Neural progenitor cell (in vitro differentiated cells): ENCODE data around the gene TAF4. TPM values are rescaled to one million over a fixed set of nuclear protein-coding genes. Genes with fewer than 3 reads are reported as not detected.

ENCODE experiments used
- DNase-seq: peaks from one replicate; pipeline ENCODE4 v3.0.0-alpha.2; 2016; ENCODE audit warnings: low spot score
- H2AFZ ChIP-seq: fragments of 200-600 bp; sonication (generic); replicated peaks from 2 replicates; pipeline ENCODE4 v1.6.1; 2016; ENCODE audit warnings: antibody characterized with exemption
- H3F3A ChIP-seq: fragments of 200-600 bp; sonication (generic); 2 replicates; pipeline ENCODE4 v1.6.1; 2016; ENCODE audit warnings: antibody characterized with exemption, low read depth
- H3K27ac ChIP-seq: fragments of 200-600 bp; sonication (generic); 2 replicates; pipeline ENCODE4 v1.5.1; 2016; ENCODE audit warnings: mild to moderate bottlenecking
- H3K27me3 ChIP-seq: fragments of 200-600 bp; sonication (generic); 2 replicates; pipeline ENCODE4 v1.6.1; 2016; ENCODE audit warnings: mild to moderate bottlenecking, moderate library complexity
- H3K36me3 ChIP-seq: fragments of 200-600 bp; sonication (generic); 2 replicates; pipeline ENCODE4 v1.5.1; 2016
- H3K4me1 ChIP-seq: fragments of 200-600 bp; sonication (generic); 2 replicates; pipeline ENCODE4 v1.6.1; 2016; ENCODE audit warnings: mixed run types
- H3K4me2 ChIP-seq: fragments of 200-600 bp; sonication (generic); 2 replicates; pipeline ENCODE4 v1.6.1; 2016
- H3K4me3 ChIP-seq: fragments of 200-600 bp; sonication (generic); 2 replicates; pipeline ENCODE4 v1.5.1; 2016
- H3K79me2 ChIP-seq: fragments of 200-600 bp; sonication (generic); 2 replicates; pipeline ENCODE4 v1.6.1; 2016; ENCODE audit warnings: low read depth
- H3K9ac ChIP-seq: fragments of 200-600 bp; sonication (generic); 2 replicates; pipeline ENCODE4 v1.6.1; 2016
- H3K9me3 ChIP-seq: fragments of 200-600 bp; sonication (generic); 2 replicates; pipeline ENCODE4 v1.5.1; 2016; ENCODE audit warnings: low read depth
- H4K20me1 ChIP-seq: fragments of 200-600 bp; sonication (generic); 2 replicates; pipeline ENCODE4 v1.6.1; 2016; ENCODE audit warnings: low read depth
- H3K27ac Mint-ChIP-seq: 3 replicates; pipeline ENCODE4 v1.8.0; 2021; ENCODE audit warnings: mixed read lengths
- H3K27me3 Mint-ChIP-seq: 2 replicates; pipeline ENCODE4 v1.8.0; 2022; ENCODE audit warnings: low read depth, mild to moderate bottlenecking, inconsistent platforms, moderate library complexity, mixed read lengths; ENCODE audit not compliant: insufficient read depth
- H3K36me3 Mint-ChIP-seq: 3 replicates; pipeline ENCODE4 v1.8.0; 2021; ENCODE audit warnings: mixed read lengths
- H3K4me1 Mint-ChIP-seq: 3 replicates; pipeline ENCODE4 v1.8.0; 2021; ENCODE audit warnings: mixed read lengths
- H3K4me3 Mint-ChIP-seq: 3 replicates; pipeline ENCODE4 v1.8.0; 2021; ENCODE audit warnings: mild to moderate bottlenecking, moderate library complexity, mixed read lengths
- H3K9me3 Mint-ChIP-seq: 3 replicates; pipeline ENCODE4 v1.8.0; 2020; ENCODE audit warnings: mixed read lengths
- EZH2 ChIP-seq: fragments of 200-600 bp; sonication (generic); IDR thresholded peaks from 2 replicates; pipeline ENCODE4 v1.6.1; 2017; ENCODE audit warnings: antibody characterized with exemption, mild to moderate bottlenecking, moderate library complexity
- EZH2phosphoT487 ChIP-seq: fragments of 200-600 bp; sonication (generic); IDR thresholded peaks from 2 replicates; pipeline ENCODE4 v1.6.1; 2017; ENCODE audit warnings: antibody characterized with exemption
- total RNA-seq: library from RNA; depleted of rRNA; stranded (reverse); fragments of >200 nt; gene quantifications from 2 replicates; pipeline ENCODE4 v1.2.3, GENCODE V29; 2015; ENCODE audit warnings: low replicate concordance
- TF ChIP-seq, protein P1 (sequence below): fragments of 200-600 bp; sonication (generic); IDR thresholded peaks from 2 replicates; pipeline ENCODE4 v1.5.1; 2017; ENCODE audit warnings: antibody characterized with exemption, mild to moderate bottlenecking

The TAF4 gene
- total RNA-seq, 1 donor from 2014 or later, result 9.9 TPM

DNA sequence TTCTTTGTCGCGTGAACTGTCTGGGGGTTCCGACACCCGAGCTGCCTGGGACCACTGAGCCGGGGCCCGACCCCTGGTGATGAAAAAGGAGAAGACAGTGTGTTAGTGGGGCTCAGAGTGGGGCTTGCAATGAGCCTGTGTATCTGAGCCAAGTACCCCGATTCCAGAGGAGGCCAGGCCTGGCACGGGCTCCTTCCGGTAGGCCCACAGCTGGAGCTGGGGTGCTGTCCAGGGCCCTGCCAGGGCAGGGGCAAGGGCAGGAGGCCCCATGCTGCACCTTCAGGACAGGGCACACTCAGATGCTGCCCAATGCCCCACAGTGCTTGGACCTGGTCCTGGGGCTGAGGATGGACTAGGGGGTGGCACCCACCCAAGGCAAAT lies 89.4 kb downstream of the TAF4 start:
- DNase-seq, result no peak
- Mint-ChIP-seq H3K36me3 (peaks cover 34% of the 10 kb centered on the region), H3K9me3 (no peaks in the 10 kb centered on the region), H3K4me3 (no peak overlapping the region), H3K27ac (no peak overlapping the region), H3K27me3 (no peaks in the 10 kb centered on the region), H3K4me1 (peaks cover 18% of the 10 kb centered on the region)
- Histone ChIP-seq H3K4me2 (no peak overlapping the region), H3K79me2 (no peaks in the 10 kb centered on the region), H3K36me3 (peaks cover 3% of the 10 kb centered on the region), H4K20me1 (peaks cover 26% of the 10 kb centered on the region), H3K4me3 (no peak overlapping the region), H3K4me1 (peaks cover 7% of the 10 kb centered on the region), H3K27ac (peak overlapping the region; percentile 46), H3K27me3 (no peaks in the 10 kb centered on the region), H3K9me3 (no peaks in the 10 kb centered on the region), H3K9ac (no peak overlapping the region), H2AFZ (no peak overlapping the region), H3F3A (no peaks in the 10 kb centered on the region)
- no peak for TF ChIP-seq EZH2phosphoT487
- TF ChIP-seq, protein P1, sequence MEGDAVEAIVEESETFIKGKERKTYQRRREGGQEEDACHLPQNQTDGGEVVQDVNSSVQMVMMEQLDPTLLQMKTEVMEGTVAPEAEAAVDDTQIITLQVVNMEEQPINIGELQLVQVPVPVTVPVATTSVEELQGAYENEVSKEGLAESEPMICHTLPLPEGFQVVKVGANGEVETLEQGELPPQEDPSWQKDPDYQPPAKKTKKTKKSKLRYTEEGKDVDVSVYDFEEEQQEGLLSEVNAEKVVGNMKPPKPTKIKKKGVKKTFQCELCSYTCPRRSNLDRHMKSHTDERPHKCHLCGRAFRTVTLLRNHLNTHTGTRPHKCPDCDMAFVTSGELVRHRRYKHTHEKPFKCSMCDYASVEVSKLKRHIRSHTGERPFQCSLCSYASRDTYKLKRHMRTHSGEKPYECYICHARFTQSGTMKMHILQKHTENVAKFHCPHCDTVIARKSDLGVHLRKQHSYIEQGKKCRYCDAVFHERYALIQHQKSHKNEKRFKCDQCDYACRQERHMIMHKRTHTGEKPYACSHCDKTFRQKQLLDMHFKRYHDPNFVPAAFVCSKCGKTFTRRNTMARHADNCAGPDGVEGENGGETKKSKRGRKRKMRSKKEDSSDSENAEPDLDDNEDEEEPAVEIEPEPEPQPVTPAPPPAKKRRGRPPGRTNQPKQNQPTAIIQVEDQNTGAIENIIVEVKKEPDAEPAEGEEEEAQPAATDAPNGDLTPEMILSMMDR, result peak; percentile 15

DNA sequence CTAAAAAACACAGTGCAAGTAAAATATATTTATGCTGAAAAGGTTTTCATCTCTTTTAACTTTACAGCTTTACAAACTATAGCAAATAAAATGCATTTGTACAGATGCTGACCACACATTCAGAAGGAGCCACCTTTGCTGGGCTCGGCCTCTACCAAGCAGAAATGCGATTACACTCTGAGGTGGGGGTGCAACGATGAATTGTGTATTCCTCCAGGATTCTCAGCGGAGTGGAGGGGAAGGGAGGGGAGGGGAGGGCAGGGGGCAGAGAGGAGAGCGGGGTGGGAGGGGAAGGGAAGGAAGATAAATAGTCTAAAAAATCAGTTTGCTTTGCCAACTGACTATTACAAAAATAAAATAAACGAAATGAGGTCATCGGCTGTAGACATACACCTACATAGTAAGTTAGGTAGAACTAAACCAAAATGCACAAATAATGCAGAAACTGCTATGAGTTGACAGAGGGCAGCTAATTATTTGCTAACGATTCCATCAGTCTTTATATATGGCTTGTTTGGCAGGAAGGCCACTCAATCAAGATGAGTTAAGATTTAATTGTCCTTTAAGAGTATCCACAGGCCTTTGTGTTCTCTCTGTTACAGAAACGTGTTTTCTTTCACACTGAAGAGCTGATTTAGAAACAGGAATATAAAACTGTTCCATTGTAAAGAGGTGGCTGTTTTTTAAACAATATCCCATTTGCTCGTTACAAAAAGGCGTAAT lies 90.1 kb downstream of the TAF4 start:
- no peak overlapping the region for H2AFZ ChIP-seq
- peaks cover 3% of the 10 kb centered on the region for H3K36me3 ChIP-seq
- Mint-ChIP-seq H3K4me1 (peaks cover 11% of the 10 kb centered on the region), H3K27ac (no peak overlapping the region), H3K9me3 (no peaks in the 10 kb centered on the region), H3K4me3 (no peak overlapping the region), H3K36me3 (peaks cover 32% of the 10 kb centered on the region), H3K27me3 (no peaks in the 10 kb centered on the region)
- no peaks in the 10 kb centered on the region for H3K79me2 ChIP-seq
- no peak overlapping the region for H3K4me3 ChIP-seq
- H4K20me1 ChIP-seq, result peaks cover 23% of the 10 kb centered on the region
- peaks cover 7% of the 10 kb centered on the region for H3K4me1 ChIP-seq
- TF ChIP-seq EZH2 (no peak), EZH2phosphoT487 (no peak)
- TF ChIP-seq, protein P1, result no peak
- DNase-seq, result no peak
- H3K4me2 ChIP-seq, result no peak overlapping the region
- no peaks in the 10 kb centered on the region for H3K9me3 ChIP-seq
- no peak overlapping the region for H3K9ac ChIP-seq
- no peak overlapping the region for H3K27ac ChIP-seq
- H3K27me3 ChIP-seq, result no peaks in the 10 kb centered on the region
- no peaks in the 10 kb centered on the region for H3F3A ChIP-seq

DNA sequence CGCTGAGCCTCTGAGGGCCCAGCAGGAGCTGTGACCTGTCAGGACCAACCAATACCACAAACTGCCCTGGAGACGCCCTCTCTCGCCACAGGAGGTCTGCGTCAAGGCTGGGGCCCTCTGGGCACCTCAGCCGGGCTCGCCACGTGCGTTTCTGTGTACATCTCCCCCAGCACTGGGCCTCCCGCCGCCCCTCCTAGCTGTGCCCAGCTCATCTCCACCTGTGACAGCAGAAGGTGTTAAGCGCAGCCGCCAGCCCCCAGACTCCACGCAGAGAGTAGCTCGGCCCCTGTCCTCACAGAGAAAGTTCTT lies 91.4 kb downstream of the TAF4 start:
- H3K9me3 ChIP-seq, result no peaks in the 10 kb centered on the region
- Mint-ChIP-seq H3K36me3 (peaks cover 30% of the 10 kb centered on the region), H3K27me3 (no peaks in the 10 kb centered on the region), H3K4me3 (no peak overlapping the region), H3K27ac (no peak overlapping the region), H3K4me1 (peaks cover 8% of the 10 kb centered on the region), H3K9me3 (no peaks in the 10 kb centered on the region)
- peaks cover 3% of the 10 kb centered on the region for H3K36me3 ChIP-seq
- H3K27me3 ChIP-seq, result no peaks in the 10 kb centered on the region
- no peaks in the 10 kb centered on the region for H3F3A ChIP-seq
- peaks cover 7% of the 10 kb centered on the region for H3K4me1 ChIP-seq
- no peak overlapping the region for H2AFZ ChIP-seq
- no peak overlapping the region for H3K4me3 ChIP-seq
- TF ChIP-seq, protein P1, result no peak
- TF ChIP-seq EZH2, result no peak
- no peak for TF ChIP-seq EZH2phosphoT487
- no peak overlapping the region for H3K27ac ChIP-seq
- no peak overlapping the region for H3K9ac ChIP-seq
- no peak for DNase-seq
- H3K4me2 ChIP-seq, result no peak overlapping the region
- peaks cover 19% of the 10 kb centered on the region for H4K20me1 ChIP-seq
- no peaks in the 10 kb centered on the region for H3K79me2 ChIP-seq
